BJ (cell line): ENCODE data around the gene CLASRP. TPM values are rescaled to one million over a fixed set of nuclear protein-coding genes. Genes with fewer than 3 reads are reported as not detected.

Experiments
- CTCF ChIA-PET: fragments of 350-600 bp; formaldehyde crosslinking; extraction: SDS; loops from one replicate; lab custom pipeline; 2021; ENCODE audit warnings: antibody characterized with exemption, inconsistent platforms; lab: Yijun Ruan, JAX
- POLR2A ChIA-PET: fragments of 300-600 bp; sonication (Branson Sonifier 250); formaldehyde crosslinking; extraction: SDS; loops from one replicate; lab custom pipeline; 2021; ENCODE audit warnings: antibody characterized with exemption; lab: Charles Lee
- DNase-seq: peaks from one replicate; pipeline ENCODE4 v3.0.0-alpha.2; 2011; ENCODE audit warnings: low read depth
- H3K27me3 ChIP-seq: 2 replicates; pipeline ENCODE4 v1.6.0; 2011; ENCODE audit warnings: low read length; ENCODE audit not compliant: control insufficient read depth, insufficient read depth
- H3K36me3 ChIP-seq: 2 replicates; pipeline ENCODE4 v1.5.1; 2011; ENCODE audit warnings: low read length; ENCODE audit not compliant: control insufficient read depth, insufficient read depth
- H3K4me3 ChIP-seq: 2 replicates; pipeline ENCODE4 v1.5.1; 2011; ENCODE audit warnings: low read depth, mild to moderate bottlenecking, control low read depth, low read length
- CTCF ChIP-seq: IDR thresholded peaks from 2 replicates; pipeline ENCODE4 v1.5.1; 2011; ENCODE audit warnings: low read depth, mild to moderate bottlenecking, control low read depth, inconsistent platforms, low read length, moderate library complexity; ENCODE audit not compliant: insufficient read depth
- polyA plus RNA-seq: library from polyadenylated mRNA; depleted of rRNA; stranded (reverse); fragments of >200 nt; gene quantifications from 2 replicates; pipeline ENCODE4 v1.2.3, GENCODE V29; 2011

CLASRP gene
- polyA plus RNA-seq, 1 experiment = 15.9 TPM

- ChIA-PET POLR2A (interaction anchor here (0.9 kb wide), 1 partner anchor 9 kb away, joined by 3 read pairs; no protein-coding TSS in a partner anchor), CTCF (interaction anchor here (3.1 kb wide), 1 partner anchor 10 kb away, joined by 9 read pairs; no protein-coding TSS in a partner anchor)
- DNase-seq = no peak
- Histone ChIP-seq H3K27me3 (no peaks in the 10 kb centered on the region), H3K36me3 (peaks cover 23% of the 10 kb centered on the region), H3K4me3 (no peak overlapping the region)
- TF ChIP-seq CTCF = no peak
These were observed 13.2 kb downstream of the CLASRP start for GRCh38 chr19:45051929-45052579.

GRCh38 chr19:45056831-45057230 is 18.0 kb downstream of the CLASRP start:
- TF ChIP-seq CTCF = no peak
- DNase-seq = no peak
- no peaks in the 10 kb centered on the region for H3K27me3 ChIP-seq
- no peak overlapping the region for H3K4me3 ChIP-seq
- H3K36me3 ChIP-seq = peaks cover 54% of the 10 kb centered on the region
- POLR2A ChIA-PET = no interaction called here
- CTCF ChIA-PET = interaction anchor here (0.6 to 1.3 kb wide), 5 partner anchors 9 to 1338 kb away, joined by 3 to 5 read pairs (median 3); no protein-coding TSS in a partner anchor

- POLR2A ChIA-PET = no interaction called here
- H3K36me3 ChIP-seq = peaks cover 56% of the 10 kb centered on the region
These were observed 18.6 kb downstream of the CLASRP start for GRCh38 chr19:45057444-45057843.

GRCh38 chr19:45058622-45059159 is 19.8 kb downstream of the CLASRP start:
- ChIA-PET CTCF (interaction anchor here (0.6 to 3.8 kb wide), 21 partner anchors 9 to 188 kb away, joined by 3 to 28 read pairs (median 5); partner anchors contain the start of genes CLASRP, GEMIN7, PPP1R37 and ZNF296), POLR2A (no interaction called here)
- TF ChIP-seq CTCF = no peak

More at GRCh38 chr19:45057444-45057843, 18.6 kb downstream of the CLASRP start:
- CTCF ChIA-PET = interaction anchor here (0.6 to 1.3 kb wide), 4 partner anchors 16 to 1338 kb away, joined by 3 to 5 read pairs (median 3); no protein-coding TSS in a partner anchor
- Histone ChIP-seq H3K4me3 (no peak overlapping the region), H3K27me3 (no peaks in the 10 kb centered on the region)
- DNase-seq = no peak
- TF ChIP-seq CTCF = no peak

GRCh38 chr19:45059258-45059965 is 20.6 kb downstream of the CLASRP start:
- no peaks in the 10 kb centered on the region for H3K27me3 ChIP-seq
- DNase-seq = no peak
- POLR2A ChIA-PET = no interaction called here
- H3K36me3 ChIP-seq = peaks cover 56% of the 10 kb centered on the region
- CTCF ChIA-PET = interaction anchor here (0.5 to 3.8 kb wide), 29 partner anchors 9 to 292 kb away, joined by 3 to 28 read pairs (median 4); partner anchors contain the start of genes CLASRP, GEMIN7, PPP1R37 and ZNF296
- no peak overlapping the region for H3K4me3 ChIP-seq
- TF ChIP-seq CTCF = peak; percentile 86

More at GRCh38 chr19:45058622-45059159, 19.8 kb downstream of the CLASRP start:
- Histone ChIP-seq H3K36me3 (peaks cover 54% of the 10 kb centered on the region), H3K27me3 (no peaks in the 10 kb centered on the region), H3K4me3 (no peak overlapping the region)
- no peak for DNase-seq
